Heart left ventricle (tissue), 13 donors: Measurements from ENCODE around the gene SKA1.

ENCODE experiments used
- POLR2A ChIP-seq, 2 donors: fragments of 450-650 bp; IDR thresholded peaks; one replicate each; pipeline ENCODE4 v1.6.1; 2017; ENCODE audit warnings: antibody characterized with exemption in 2 of 2, mild to moderate bottlenecking in 2 of 2, moderate library complexity in 2 of 2
- TF ChIP-seq, protein P1 (sequence below), 12 donors: fragments of 200-600 bp; sonication (generic) in 4 of 12; IDR thresholded peaks; one replicate each; pipeline versions ENCODE4 v1.5.0 to v1.8.0; 2018 to 2022; ENCODE audit warnings: antibody characterized with exemption in 12 of 12, mild to moderate bottlenecking in 5 of 12
- donor health status: ischemic (EF 13 %, LVEDD 7.1; RV severe dilation, severe dysfunction).
- donor health status: DM: no; HTN: yes; CAD: no.
- donor health status: DM: no; HTN: no; CAD: no.
- donor health status: ischemic (EF 25% LVEDD 6.9; RV normal size, moderate dysfunction).
- donor health status: ischemic (EF 25% LVEDD 5.7; RV mildly dilated, moderate dysfunction).
- donor health status: ischemic (EF 35%, LVEDD 5.7; RV mildly dilated, moderate dysfunction).
- donor health status: nonischemic (EF 11% LVEDD 7.7; RV severe dilation, severe dysfunction).
- donor health status: DM: yes; HTN: yes; CAD: no.
- donor health status: PGD.
- donor health status: ischemic (EF 29% LVEDD 5.4; RV normal size, mild dysfunction).
- donor health status: nonischemic (EF 23%, LVEDD 6.1; RV moderate dilation, normal function).

DNA sequence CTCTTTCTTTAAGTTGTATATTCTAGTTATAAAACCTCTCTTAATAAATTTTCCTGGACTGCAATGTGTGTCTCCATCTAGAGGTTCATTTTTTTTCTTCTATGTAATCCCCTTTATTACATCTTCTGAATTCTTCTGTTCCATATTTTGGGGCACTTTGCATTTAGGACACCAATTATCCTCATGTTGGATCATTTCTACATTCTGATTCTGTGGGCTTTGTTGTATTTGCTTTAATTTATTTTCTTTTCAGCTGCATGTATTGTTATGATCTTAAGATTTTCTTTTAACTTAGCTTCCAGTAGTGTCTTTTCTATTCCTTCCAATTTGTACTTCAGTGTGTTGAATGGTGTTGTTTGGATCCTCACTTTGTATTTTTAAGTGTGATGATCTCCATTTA lies 5.2 kb upstream of the SKA1 start:
- TF ChIP-seq POLR2A (IDR thresholded peaks at IDR 0.05) = no peak
- TF ChIP-seq, protein P1, sequence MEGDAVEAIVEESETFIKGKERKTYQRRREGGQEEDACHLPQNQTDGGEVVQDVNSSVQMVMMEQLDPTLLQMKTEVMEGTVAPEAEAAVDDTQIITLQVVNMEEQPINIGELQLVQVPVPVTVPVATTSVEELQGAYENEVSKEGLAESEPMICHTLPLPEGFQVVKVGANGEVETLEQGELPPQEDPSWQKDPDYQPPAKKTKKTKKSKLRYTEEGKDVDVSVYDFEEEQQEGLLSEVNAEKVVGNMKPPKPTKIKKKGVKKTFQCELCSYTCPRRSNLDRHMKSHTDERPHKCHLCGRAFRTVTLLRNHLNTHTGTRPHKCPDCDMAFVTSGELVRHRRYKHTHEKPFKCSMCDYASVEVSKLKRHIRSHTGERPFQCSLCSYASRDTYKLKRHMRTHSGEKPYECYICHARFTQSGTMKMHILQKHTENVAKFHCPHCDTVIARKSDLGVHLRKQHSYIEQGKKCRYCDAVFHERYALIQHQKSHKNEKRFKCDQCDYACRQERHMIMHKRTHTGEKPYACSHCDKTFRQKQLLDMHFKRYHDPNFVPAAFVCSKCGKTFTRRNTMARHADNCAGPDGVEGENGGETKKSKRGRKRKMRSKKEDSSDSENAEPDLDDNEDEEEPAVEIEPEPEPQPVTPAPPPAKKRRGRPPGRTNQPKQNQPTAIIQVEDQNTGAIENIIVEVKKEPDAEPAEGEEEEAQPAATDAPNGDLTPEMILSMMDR (IDR thresholded peaks at IDR 0.05) = no peak
